ENCODE results near the gene TNFRSF21. TPM values are rescaled to one million over a fixed set of nuclear protein-coding genes. Genes with fewer than 3 reads are reported as not detected.
"Not testable (repeated sequence)": the region's sequence is repeated elsewhere in the genome, so short reads cannot be mapped to it uniquely, and the experiment has no call there.

Gene TNFRSF21, protein sequence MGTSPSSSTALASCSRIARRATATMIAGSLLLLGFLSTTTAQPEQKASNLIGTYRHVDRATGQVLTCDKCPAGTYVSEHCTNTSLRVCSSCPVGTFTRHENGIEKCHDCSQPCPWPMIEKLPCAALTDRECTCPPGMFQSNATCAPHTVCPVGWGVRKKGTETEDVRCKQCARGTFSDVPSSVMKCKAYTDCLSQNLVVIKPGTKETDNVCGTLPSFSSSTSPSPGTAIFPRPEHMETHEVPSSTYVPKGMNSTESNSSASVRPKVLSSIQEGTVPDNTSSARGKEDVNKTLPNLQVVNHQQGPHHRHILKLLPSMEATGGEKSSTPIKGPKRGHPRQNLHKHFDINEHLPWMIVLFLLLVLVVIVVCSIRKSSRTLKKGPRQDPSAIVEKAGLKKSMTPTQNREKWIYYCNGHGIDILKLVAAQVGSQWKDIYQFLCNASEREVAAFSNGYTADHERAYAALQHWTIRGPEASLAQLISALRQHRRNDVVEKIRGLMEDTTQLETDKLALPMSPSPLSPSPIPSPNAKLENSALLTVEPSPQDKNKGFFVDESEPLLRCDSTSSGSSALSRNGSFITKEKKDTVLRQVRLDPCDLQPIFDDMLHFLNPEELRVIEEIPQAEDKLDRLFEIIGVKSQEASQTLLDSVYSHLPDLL
- total RNA-seq, result 0.29 and 0.32 TPM in 2 replicates

- intact Hi-C loops (cut with micrococcal nuclease), result loop anchor here (1.0 to 5.0 kb wide), 4 partner anchors 67 to 460 kb away; partner anchors contain the start of gene CD2AP
These were observed at the start of gene TNFRSF21 for GRCh38 chr6:47309291-47310130. TSS of gene TNFRSF21 (minus strand) at chr6:47309905. CDS start at chr6:47309511, 394 bp downstream.

- intact Hi-C loops (cut with micrococcal nuclease), result no loop called here
These were observed 48.9 kb upstream of the TNFRSF21 start for GRCh38 chr6:47358440-47359225.

DNA sequence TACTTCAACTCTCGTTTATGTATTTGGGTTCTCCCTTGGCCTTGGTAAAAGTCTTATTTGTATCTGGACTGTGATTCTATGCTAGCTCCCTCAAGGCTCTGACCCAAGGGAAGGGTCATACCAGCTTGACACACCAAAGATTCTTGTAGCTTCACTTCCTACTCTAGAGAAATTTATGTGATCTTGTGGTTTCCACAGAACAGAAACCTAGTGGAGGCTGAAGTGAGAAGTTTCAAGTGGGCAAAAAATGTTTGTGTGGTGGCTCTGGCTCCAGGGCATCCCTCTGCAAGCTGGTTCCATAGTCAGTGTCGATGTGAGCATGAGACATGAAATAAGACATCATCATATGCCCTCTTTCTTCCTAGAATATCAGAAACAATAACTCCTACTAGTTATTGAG, 48.1 kb upstream of the TNFRSF21 start:
- intact Hi-C loops (cut with micrococcal nuclease), result no loop called here

- intact Hi-C loops (cut with micrococcal nuclease), result no loop called here
These were observed 45.8 kb upstream of the TNFRSF21 start for GRCh38 chr6:47355496-47355895.

DNA sequence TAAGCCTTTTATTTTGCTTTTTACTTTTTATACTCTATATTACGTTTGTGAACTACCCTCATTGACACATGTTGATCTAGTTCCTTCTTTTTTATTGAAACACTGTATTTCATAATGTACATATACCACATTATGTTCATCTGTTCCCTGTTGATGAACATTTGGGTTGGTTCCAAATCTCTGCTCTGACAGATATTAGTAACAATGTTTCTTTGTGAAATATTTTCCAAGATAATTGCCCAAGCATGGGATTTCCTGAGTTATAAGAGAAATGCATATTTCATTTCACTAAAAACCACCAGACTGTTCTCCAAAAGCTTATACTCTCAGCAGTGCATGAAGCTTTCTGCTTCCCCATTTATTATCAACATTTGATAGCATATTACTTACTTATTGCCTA, 44.2 kb upstream of the TNFRSF21 start:
- intact Hi-C loops (cut with micrococcal nuclease), result no loop called here

GRCh38 chr6:47352966-47353365, 43.3 kb upstream of the TNFRSF21 start:
- intact Hi-C loops (cut with micrococcal nuclease), result no loop called here

- intact Hi-C loops (cut with micrococcal nuclease), result no loop called here
These were observed 42.7 kb upstream of the TNFRSF21 start for GRCh38 chr6:47352194-47352920.

GRCh38 chr6:47351621-47352020, 41.9 kb upstream of the TNFRSF21 start:
- intact Hi-C loops (cut with micrococcal nuclease), result no loop called here

DNA sequence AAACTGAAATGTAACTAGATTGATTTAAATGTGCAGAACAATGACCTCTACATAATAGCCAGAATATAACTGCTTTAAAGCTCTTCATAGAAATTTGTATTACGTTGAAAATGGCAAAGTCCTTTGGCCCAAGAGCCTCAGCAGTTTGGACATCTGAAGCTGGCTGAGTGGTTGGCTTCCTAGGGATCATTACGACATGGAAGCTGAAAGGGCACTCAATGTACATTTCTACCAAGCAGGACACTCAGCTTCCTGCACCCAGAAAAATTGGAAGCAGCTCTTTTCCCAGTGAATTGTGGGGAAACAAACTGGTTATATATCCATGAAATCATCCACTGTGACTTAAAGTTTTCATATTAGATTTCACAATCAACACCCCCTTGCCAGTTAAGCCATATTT, 40.2 kb upstream of the TNFRSF21 start:
- intact Hi-C loops (cut with micrococcal nuclease), result no loop called here

- intact Hi-C loops (cut with micrococcal nuclease), result no loop called here
These were observed 38.7 kb upstream of the TNFRSF21 start for GRCh38 chr6:47348316-47348863.

DNA sequence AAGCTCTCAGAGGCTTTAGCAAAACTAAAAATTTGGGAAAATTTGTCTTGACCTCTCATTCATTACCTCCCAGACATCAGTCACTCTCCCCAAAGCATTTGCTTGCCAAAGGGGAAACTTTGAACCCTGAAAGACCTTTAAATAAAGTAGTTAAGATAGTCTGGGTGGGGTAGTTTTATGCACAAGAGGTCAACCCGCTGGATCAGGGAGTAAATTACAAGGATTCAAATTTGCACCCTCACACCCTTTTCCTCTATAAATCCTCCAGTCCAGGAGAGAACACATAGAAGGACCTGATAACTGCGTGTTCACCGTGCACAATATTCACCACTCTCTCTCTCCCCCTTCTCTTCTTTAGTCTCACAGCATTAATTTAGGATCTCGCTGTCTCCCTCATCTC, 36.1 kb upstream of the TNFRSF21 start:
- intact Hi-C loops (cut with micrococcal nuclease), result no loop called here

DNA sequence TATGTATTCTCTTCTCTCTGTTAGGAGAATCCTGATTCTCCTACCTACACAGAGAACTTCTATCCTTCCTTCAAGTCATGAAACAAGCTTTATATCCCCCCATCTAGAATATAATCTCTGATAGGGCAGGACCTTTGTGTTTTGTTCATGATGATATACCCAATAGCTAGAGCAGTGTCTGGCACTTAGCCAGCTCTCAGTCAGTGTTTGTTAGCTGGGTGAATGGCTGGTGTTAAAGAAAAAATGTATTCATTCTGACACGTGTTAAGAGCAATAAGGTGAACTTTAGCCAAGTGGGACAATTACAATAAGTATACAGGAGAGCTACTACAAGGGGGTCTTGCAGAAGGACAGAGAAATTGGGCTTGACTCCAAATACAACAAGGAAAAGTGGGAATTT, 34.3 kb upstream of the TNFRSF21 start:
- intact Hi-C loops (cut with micrococcal nuclease), result no loop called here

DNA sequence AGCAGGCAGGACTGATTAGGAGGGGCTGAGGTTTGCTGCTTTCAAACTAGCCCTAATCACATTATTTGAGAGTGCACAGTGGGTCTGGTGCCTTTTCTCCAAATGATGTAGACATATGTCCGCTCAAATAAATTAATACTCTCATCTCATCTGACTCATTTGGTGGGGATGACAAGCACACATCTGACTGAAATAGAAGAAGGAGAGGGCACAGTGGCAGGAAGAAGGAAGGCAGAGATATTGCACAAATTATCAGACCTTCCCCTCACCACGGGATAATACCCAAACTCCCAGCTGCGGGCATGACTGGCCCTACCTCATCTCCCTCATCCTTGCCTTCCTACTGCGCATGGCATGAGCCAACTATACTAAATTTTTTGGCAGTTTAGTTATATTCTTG, 33.9 kb upstream of the TNFRSF21 start:
- intact Hi-C loops (cut with micrococcal nuclease), result no loop called here

GRCh38 chr6:47342824-47343223, 33.1 kb upstream of the TNFRSF21 start:
- intact Hi-C loops (cut with micrococcal nuclease), result no loop called here

DNA sequence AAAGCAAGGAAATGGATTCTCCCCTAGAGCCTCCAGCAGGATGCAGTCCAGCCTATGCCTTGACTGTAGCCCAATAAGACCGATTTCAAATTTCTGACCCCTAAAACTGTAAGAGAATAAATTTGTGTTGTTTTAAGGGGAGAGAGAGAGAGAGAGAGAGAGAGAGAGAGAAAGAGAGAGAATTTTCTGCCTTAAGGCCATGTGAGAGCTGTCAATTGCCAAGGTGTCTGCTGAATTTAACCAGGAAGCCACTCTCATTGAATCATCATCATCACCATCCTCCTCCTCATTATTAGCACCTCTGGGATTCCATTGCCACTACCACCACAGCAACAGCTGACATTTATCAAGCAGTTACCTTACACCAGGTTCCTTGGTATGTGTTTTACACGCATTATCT, 27.8 kb upstream of the TNFRSF21 start:
- intact Hi-C loops (cut with micrococcal nuclease), result no loop called here

DNA sequence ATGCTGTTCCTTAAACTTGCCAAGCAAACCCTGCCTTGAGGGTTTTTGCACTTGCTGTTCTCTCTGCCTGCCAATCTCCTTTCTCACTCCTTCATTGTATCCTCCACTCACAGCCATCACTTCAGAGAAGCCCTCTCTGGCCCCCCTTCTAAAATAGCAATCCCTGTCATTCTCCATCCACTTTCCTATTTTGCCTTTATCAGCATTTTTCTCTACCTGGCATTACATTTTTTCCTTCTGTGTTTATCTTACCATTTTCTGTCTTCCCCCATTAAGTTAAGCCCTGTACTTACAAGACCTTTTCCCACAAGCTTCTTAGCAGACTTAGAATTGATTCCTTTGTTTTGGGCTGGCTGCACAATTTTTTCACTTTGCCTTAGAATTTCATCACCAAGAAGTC, 26.6 kb upstream of the TNFRSF21 start:
- intact Hi-C loops (cut with micrococcal nuclease), result no loop called here

- intact Hi-C loops (cut with micrococcal nuclease), result no loop called here
These were observed 25.8 kb upstream of the TNFRSF21 start for GRCh38 chr6:47335466-47335865.

DNA sequence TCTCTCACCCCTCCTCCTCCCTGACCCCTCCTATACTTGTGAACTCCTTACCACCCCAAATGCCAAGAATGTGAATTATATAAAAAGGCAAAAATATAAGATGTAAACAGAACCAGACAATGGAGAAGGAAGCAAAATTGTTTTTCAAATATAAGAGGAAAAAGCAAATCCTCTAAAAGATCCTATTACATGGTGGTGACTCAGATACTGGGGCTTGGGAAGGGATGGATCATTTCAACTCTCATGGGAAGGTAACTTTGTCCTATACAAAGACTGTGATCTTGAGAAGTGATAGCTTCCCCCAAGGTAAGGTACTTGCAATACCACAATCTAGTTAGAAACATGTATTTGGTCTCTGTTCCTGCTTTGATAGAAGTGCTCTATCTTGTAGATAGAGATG, 24.6 kb upstream of the TNFRSF21 start:
- intact Hi-C loops (cut with micrococcal nuclease), result no loop called here

- intact Hi-C loops (cut with micrococcal nuclease), result not testable (repeated sequence)
These were observed 18.9 kb upstream of the TNFRSF21 start for GRCh38 chr6:47328606-47329005.

DNA sequence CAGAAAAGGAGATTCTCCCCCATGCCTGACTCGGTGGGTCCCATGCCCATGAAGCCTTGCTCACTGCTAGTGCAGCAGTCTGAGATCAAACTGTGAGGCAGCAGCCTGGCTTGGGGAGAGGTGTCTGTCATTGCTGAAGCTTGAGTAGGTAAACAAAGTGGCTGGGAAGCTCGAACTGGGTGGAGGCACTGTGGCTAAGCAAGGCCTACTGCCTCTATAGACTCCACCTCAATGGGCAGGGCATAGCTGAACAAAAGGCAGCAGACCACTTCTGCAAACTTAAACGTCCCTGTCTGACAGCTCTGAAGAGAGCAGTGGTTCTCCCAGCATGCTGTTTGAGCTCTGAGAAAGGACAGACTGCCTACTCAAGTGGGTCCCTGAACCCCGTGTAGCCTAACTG, 18.4 kb upstream of the TNFRSF21 start:
- intact Hi-C loops (cut with micrococcal nuclease), result not testable (repeated sequence)
